ENCODE measurements around the gene PTPN20. TPM values are rescaled to one million over a fixed set of nuclear protein-coding genes. Genes with fewer than 3 reads are reported as not detected.

The PTPN20 gene
- total RNA-seq, 1 experiment from 2014 or later, result 21.1 TPM

DNA sequence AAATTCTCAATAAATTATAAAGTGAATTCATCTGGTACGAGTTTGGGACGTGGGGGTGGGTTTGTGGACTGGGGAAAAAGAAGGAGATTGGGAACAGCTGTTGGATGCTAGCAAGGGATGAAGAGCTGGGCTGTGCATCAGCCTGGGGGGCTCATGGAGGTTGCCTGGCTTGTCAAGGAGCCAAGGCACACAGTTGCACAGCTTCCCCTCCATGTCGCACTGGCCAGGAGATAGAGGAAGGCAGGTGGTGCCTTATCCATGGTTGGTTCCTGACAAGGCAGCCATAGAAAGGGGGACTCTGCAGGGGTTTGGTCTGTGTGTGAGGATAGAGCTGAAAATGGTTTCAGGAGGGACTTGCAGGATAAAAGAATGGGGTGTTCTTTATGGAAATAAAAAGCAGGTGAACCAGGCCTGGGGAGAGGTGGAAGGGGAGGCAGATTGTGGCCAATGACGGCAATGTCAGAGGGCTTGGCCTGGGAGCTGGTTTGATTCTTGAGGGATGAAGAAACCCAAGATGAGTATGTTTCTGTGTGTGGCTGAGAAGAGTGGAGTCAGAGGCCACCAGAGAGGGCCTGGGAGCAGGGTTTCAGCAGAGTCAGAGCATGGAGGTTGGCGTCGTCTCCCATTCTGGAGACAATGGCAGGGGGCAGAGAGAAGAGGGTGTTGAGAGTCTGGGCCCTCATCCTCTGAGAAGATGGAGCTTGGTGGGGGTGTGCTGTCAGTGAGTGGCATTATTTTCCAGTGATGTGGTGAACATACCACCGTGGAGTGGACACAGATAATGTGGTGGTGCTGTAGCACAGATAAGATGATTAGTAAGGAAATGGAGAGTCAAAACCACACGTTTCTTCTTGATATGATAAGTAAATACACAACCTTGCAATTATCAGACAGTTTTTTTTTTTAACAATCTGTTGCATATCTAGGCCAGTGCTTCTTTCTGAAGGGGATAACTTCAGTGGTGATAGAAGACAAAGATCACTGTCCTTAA is 108.2 kb downstream of the PTPN20 start:
- no peak for DNase-seq (ENCODE audit: extremely low read depth, low read depth)

DNA sequence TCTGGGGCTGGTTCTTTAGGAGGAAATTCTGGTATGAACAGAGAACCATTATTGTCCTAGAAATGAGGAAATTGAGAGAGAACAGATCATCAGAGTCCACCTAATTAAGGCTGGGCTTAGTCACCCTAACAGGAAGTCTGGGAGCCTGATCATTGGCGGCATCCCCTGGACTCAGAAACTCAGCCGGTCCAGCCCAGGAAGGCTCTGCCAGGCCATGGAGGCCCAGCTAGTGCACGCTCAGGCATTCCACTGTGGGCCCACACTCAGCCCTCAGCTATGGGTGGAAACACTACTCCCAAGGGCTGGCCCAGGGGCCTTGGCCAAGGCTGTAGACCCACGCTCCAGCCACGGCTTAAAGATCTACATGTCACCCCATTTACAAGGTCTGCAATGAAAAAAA is 109.2 kb downstream of the PTPN20 start:
- no peak for DNase-seq (ENCODE audit: extremely low read depth, low read depth)

DNA sequence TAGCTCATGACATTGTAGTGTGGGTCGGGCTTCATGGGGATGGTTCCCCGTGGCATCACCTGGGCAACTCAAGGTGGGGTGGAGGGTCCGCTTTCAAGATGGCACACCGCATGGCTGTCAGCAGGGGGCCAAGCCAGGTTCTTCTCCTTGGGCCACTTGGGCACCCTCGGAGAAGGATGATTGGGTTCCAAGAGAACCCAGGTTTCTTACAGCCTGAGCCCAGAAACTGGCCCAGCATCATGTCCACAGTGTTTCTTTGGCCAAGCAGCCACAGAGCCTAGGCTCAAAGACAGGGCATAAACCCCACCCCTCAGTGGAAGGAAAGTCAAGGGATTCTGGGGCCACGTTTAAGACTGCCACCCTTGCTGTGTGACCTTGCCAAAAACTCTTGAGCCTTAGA is 110.6 kb downstream of the PTPN20 start:
- no peak for DNase-seq (ENCODE audit: extremely low read depth, low read depth)

GRCh38 chr10:47022311-47023131 is 111.3 kb downstream of the PTPN20 start:
- DNase-seq (ENCODE audit: extremely low read depth, low read depth), result no peak

DNA sequence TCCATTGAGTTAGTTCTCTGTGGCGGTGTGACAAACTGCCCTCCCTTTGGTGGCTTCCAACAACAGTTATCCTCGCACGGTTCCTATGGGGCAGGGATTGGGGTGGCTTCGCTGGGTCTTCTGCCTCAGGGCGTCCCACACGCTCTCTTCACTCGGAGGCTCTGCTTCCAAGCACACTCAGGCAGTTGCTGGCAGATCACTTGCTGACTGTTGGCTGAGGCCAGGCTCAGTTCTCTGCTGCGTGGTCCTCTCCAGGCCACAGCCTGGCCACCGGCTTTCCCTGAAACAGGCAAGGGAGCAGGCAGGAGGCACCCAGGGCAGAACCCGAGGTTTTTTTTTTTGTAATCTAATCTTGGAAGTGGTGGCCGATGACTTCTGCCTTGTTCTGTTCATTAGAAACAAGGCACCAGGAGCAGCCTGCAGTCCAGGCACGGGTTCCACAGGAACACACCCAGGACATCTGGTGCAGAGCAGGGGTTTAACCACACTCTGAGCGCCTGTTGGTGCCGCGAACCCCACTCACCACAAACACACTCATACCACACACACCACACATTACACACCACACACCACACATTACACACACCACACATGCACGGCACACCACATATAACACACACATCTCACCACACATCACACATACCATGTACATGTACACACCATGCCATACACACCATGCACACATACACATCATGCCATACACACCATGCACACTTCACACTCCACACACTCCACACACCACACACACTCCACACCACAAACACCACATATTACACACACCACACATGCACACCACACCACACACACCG is 112.2 kb downstream of the PTPN20 start:
- DNase-seq (ENCODE audit: extremely low read depth, low read depth), result no peak

- DNase-seq (ENCODE audit: extremely low read depth, low read depth), result no peak
Measured at GRCh38 chr10:47024046-47024322, 112.8 kb downstream of the PTPN20 start.

DNA sequence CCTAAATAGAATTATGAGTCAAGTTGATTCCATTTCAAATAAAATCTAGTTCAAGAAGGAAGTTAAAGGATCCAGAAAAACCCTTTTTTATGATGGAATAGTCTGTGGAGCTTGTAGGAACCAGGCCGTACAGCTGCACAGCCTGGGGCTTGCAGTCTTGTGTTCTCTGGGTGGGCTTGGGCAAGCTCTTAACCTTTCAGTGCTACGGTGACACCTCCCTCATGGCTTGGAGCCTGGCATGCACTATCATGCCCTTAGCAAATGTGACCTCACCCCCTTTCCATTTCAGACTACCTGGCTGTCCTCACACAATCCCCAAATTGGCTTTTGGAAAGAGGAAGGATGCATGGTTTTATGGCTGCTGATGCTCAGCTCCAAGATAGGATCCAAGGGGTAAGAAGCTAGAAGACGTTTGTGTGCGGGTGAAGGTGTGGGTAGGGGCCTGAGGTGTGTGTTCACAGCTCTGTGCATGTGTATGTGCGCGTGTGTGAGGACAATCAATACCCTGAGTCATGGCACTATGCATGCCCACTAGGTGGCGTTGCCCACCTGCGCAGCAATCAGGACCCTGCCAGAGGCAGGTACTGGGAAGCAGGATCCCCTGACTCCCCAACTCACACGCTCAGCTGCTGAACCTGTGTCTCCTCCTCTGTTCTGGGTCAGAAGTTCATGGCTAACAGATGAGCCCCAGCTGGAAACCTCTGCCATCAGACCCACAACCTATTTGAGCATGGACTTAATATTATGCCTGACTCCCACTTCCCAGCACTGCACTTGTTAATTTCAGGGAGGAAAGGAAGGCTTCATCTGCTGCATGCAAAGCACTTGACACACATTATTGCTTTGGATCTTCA is 113.4 kb downstream of the PTPN20 start:
- peak; percentile 36 for DNase-seq (ENCODE audit: extremely low read depth, low read depth)

DNA sequence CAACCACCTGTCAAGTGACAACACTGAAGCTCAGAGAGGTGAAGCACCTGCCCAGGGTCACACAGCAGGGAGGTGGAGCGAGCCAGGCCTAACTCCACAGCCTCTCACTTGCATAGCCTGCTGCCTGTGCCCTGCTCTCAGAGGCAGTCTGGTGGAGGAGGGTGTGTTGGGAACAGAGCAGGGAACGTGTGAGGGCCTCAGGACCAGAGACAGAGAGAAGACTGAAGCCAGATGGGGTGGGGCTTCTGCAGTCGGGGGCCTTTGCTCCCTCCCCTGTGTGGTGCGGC is 114.0 kb downstream of the PTPN20 start:
- no peak for DNase-seq (ENCODE audit: extremely low read depth, low read depth)

DNA sequence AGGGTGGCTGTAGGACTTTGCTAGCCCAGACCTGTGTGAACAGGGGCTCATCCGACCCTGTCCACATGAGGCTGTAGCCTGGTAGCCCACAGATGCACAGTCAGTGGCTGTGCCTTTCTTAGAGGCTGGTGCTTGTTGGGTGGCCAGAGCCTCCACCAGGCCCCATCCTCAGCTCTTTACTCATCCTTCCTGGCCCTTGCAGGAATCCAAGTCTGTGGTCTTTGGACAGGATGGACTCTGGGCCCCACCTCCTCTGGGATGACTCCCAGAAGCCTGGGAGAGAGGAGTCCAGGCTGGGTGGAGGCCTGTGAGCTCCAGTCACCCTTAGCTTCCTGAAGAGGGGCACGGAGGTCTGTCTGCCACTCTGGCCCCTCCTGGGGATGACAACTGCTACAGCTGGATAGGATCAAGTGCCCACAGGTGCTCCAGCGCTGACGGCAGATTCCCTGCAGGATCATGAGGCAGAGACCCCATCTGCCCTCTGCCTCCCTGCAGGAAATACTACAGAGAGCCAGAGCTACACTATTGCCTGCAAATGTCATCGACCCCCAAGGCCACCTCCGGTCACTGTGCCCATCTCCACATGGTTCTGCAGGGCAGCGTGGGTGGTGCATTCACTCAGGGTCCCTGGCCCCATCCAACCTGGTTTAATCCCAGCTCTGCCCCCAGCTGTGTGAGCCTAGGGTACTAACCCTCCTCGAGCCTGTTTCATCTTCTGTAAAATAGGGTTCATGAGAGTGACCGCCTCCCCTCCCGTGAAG is 114.5 kb downstream of the PTPN20 start:
- DNase-seq (ENCODE audit: extremely low read depth, low read depth), result no peak

GRCh38 chr10:47026301-47027107 is 115.3 kb downstream of the PTPN20 start:
- DNase-seq (ENCODE audit: extremely low read depth, low read depth), result no peak

DNA sequence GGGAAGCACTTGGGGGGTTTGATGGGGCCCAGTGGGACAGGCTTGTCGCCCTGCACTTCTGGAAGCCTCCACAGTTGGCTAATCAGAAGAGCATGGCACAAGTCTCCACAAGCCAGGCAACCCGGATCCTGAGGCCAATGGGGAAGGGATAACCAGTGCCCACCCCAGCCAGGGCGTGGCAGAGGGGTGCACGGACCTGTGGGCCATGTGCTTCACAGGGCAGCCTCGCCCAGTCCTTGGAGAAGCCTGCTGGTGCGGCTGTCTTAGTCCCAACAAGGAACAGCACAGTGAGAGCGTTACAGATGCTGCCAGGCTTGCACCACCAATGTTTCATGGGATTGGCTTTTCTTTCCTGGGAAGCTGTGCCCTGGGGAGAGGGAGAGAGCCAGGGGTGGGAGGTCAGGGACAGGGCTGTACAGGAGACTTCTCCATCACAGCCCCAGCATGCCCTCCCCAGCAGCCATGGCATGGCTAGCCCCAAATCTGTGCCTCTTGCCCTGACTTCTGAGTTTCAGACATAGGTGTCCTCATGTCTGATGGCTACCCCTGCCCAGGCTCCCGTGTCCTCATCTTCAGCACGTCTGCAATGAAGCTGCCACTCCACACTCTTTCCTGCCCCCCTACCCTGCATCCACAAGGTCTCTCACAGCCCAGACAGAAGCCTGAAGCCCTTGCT is 116.0 kb downstream of the PTPN20 start:
- DNase-seq (ENCODE audit: extremely low read depth, low read depth), result no peak

- no peak for DNase-seq (ENCODE audit: extremely low read depth, low read depth)
Measured at GRCh38 chr10:47027784-47028260, 116.6 kb downstream of the PTPN20 start.

GRCh38 chr10:47028466-47028865 is 117.2 kb downstream of the PTPN20 start:
- DNase-seq (ENCODE audit: extremely low read depth, low read depth), result no peak

- DNase-seq (ENCODE audit: extremely low read depth, low read depth), result no peak
Measured at GRCh38 chr10:47029181-47030009, 118.2 kb downstream of the PTPN20 start.

GRCh38 chr10:47030191-47030703 is 119.0 kb downstream of the PTPN20 start:
- DNase-seq (ENCODE audit: extremely low read depth, low read depth), result no peak

GRCh38 chr10:47031211-47031900 is 120.1 kb downstream of the PTPN20 start:
- no peak for DNase-seq (ENCODE audit: extremely low read depth, low read depth)
